NCI-H1105 (cell line): ENCODE results near the gene LANCL2.
"Not testable (repeated sequence)": the region's sequence is repeated elsewhere in the genome, so short reads cannot be mapped to it uniquely, and the experiment has no call there.

Source experiments
- DNase-seq: peaks from one replicate; lab custom pipeline; 2025; lab: John Stamatoyannopoulos, UW

The LANCL2 gene

DNA sequence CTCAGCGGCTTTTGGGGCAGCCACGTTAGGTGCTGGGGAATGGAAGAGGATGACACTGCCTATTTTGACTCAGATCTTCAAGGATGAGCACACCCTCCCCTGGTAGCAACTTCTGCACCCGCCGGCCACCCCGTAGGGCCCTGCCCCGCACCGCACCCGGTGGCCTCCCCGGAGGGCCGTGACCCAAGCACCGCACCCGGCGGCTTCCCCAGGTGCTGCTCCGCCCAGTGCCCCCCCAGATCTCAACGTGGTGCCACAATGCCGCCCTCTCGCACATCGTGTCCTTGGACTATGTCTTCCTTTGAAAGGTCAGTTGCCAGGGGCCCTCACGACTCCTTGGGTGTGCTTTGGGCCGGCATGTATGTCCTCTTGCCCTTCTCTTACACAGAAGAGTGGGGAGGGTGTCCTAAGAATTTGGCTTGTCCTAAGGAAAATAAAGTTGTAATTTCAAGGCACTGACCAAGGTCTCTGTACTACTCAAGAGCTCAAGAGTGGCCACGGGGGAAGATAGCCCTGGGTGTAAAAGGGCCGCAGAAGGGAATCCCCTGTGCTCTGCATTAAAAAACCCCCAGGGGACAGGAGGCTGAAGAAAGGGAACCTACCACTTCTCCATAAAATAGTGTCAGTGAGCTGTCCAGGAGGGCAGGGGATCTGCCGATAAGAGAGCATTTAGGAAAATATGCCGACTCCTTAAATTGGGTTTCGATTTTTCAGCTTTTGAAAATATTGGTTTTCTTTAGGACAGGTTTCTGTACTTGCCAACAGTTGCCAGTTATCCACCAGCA is 1.6 kb upstream of the LANCL2 start:
- DNase-seq = no peak

DNA sequence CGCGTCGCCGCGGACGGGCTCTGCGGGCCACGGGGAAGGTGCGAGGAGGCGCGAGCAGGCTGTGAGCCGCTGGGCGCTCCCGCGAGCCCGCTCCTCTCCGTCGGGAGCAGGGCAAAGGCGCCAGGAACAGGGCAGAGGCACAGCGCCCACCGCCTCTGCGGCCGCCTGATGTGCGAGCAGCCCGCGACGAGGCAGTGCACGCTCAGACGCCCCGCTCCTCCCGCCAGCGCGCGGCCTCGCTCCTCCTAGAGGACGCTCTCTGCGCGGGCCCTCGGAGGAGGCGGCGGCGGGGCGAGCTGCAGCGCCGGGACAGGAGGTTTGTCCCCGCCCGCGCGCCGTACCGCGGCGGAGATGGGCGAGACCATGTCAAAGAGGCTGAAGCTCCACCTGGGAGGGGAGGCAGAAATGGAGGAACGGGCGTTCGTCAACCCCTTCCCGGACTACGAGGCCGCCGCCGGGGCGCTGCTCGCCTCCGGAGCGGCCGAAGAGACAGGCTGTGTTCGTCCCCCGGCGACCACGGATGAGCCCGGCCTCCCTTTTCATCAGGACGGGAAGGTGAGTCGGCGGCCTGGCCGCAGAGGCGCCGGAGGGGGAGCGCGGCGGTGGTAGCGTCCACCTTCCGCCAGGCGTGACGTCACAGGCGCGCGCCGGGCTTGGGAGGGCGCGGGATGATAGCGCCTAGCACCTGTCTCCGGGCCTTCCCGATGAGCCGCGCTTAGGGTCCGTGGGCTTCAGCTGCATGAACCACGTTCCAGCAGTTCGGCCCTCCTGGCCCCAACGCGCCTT is 731 bp downstream of the LANCL2 start:
- DNase-seq = peak; percentile 91

DNA sequence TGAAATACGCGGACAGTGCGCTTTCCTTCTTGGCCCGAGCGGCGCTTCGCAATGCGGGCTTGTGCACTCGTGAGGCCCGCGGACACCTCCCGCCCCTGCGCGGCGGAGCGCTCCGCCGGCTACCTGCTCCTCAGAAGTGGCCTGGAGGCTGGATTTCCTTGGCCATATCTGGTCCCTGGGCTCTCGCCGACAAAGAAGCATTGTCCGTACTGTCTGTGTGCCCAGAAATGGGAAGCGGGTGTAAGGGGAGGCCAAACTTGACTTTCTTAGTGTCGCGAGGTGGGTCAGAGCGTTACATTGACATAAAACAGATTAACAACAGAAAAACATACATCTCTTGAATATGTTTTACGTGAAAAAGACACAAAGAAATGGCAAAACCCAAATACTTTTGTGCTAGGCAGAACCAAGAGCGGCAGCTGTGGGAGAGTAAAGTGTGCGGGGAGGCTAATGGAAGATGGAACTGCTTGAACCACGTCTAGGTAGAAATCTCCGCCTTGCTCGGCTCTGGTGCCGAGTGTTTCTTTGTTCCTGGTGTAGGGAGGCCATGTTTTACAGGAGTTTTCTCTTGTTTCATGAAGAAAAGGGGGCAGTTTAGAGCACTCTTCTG is 1.4 kb downstream of the LANCL2 start:
- DNase-seq = peak; percentile 3

DNA sequence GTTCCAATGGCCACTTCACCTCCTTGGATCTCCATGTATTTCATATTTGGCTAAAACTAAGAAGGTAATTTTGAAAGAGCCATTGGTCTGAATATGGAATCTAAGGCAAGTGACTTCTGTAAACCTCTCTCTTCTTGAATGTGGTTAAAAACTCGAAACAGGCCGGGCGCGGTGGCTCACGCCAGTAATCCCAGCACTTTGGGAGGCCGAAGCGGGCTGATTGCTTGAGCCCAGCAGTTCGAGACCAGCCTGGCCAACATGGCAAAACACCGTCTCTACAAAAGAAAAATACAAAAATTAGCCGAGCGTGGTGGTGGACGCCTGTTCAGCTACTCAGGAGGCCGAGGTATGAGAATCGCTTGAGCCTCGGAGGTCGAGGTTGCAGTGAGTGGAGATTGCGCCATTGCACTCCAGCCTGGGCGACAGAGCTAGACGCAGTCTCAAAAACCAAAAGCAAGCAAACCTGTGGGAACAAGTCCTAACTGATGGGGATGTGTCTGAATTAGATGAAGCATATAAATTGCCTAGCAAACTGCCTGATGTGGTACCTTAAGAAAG is 2.2 kb downstream of the LANCL2 start:
- no peak for DNase-seq

DNA sequence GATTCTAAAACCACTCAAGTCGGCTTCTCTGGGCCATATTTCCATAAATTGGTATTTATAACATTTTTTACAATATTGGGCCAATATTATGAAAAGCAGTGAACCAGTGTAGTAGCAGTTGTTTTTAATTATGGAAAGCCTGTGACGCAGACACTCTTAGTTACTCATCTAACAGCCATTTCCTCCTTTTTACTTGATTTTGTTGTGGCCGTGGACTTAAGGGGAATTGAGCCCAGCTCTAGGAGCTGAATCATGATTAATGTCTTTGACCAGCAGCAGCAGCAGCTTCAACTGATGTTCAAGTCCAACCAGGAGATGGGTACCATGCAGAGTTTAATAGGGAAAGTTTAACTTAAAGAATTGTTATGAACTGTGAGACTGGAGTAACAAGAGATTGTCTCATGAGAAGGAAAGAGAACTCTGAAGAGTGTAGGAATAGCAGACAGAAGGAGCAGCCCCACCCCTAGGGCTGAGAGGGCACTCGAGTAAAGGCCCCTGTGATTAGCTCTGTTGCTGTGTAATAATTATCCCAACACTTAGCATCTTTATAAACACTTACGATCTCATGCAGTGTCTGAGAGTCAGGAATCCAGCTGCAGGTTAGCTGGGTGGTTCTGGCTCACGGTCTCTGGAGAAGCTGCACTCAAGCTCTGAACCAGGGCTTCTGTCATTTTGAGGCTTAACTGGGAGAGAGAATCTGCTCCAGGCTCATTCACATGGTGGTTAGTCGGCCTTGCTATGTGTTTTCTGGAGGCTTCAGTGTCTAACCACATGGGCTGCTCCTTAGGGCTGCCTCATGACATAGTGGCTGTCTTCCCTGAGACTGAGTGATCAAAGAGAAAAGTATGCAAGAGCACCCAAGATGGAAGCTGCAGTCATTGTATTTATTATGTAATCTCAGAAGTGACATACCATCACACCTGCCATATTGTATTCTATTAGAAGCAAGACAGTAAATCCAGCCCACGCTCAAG is 4.6 kb downstream of the LANCL2 start:
- DNase-seq = no peak

DNA sequence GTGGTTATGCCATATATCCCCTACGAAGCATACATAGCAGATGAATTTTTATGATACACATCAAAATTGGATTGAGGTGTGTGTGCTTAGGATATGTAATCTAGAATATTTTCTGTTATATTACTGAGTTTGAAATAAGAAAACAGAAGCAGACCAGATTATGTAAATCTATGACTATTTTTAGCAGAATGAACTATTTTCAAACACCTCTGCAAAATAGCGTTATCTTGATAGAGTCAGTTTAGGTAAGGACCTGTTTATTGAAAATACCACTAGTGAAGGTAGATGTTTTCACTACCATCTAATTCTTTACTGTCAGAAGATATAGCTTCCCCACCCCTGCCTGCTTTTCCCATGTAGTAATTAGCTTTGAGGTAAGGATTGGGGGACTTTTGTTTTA is 9.1 kb downstream of the LANCL2 start:
- no peak for DNase-seq

DNA sequence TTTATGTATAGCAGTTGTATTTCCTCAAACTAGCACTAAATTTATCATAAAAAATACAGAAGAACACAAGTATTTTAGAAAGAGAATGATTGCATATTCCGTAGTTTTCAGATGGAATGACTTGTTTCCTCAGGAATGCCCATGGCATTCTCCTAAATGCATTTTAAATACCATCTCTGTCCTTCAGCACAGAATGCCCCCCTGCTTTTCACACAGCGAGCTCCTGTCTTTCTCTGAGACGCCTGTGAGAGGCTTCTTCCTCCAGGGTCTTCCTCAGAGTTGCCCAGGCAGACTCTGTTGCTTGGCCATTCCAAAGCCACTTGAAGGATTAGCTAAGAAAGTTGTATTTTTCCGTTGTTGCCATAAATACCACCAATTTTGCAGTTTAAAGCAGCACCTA is 10.1 kb downstream of the LANCL2 start:
- DNase-seq = no peak

DNA sequence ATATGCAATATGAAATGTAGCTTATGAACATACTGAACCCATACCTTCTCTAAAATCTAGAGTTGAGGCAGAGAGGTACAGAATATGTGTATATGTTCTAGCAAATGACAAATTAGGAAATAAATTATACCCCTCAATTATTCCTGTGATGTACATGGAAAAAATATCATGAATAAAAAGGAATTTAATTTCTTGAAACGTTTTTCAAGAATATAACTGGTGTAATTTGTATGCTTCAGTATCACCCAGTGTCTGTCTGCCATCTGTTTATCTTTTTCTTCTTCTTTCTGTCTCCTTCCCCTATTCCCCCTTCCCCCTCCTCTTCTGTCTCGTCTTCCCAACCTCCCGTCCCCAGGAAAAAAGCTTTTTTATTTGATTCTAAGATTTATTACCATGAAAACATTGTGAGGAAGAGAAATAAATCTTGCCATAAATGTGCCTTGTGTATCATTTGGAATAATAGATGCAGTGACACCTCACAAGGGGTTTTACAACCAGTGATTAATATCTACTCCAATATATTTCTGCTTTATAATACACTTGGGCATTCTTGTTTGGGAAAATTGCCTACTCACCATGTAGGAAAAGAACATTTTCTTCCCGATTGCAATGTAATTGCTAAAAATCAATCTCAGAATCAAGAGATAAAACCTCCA is 12.2 kb downstream of the LANCL2 start:
- DNase-seq = no peak

DNA sequence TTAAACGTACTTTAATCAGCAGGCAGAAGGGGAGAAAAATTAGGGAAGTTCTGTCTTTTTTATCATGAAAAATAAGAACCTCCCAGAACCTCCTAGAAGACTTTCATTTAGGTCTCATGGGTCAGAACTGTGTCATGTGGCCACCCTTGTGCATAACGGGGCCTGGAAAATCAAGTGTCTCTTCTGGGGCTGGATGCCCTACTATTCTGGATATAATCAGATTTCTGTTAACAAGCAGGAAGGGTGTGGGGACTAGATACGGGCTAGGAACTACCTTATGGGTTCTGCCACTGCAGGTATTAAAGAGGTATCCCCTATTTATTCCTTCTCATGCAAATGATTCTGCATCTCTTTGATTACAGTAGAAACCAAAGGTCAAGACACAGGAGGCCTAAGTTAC is 14.1 kb downstream of the LANCL2 start:
- no peak for DNase-seq

DNA sequence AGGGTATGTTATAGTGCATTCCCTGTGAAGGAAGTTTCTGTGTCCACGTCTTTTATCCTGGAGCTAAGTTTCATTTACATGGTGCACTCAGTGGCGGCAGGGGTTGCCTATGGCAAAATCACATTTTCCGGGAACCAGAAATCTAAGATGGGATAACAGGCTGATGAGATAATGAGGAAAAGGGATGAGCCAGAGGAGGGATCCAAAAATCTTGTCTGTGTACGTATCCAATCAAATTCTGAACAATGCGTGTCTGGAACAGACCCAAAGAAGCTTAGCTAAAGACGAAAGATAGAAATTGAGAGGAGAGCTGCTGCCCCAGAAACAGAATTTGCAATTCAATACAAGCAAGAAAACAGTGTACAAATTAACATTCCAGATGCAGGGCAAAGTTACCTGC is 16.1 kb downstream of the LANCL2 start:
- DNase-seq = no peak

DNA sequence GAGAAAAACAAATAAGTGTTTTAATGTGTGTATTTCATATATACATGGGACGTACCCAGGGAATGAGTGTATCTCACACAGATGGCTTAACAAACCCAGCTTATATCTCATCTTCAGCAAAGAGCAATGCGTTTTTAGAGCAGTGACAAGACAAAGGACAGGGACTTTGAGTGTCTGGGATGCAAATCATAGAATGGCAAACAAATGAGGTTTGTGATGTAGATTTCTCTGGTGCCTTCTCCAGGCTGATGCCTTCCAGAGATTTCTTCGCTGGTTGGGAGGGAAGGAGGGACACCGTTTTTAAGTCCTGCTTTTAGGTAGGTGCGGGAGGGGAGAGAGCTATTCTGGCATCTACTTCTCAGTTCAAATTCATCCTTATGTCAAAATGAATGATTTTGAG is 16.6 kb downstream of the LANCL2 start:
- no peak for DNase-seq

DNA sequence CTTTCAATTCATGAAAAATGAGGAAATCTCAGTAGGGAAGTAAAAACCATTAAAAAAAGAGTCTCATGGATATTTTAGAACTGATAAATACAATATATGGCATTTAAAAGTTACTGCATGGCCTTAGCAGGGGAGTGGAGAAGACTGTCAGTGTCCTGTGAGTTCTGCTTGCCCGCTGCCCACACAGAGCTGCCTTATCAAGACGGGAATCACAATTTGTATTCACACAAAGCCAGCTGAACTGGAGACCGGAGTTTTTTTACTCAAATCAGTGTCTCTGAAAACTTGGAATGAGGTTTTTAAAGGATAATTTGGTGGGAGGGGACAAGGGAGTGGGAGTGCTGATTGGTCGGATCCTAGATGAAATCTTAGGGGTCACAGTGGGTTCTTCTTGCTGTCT is 17.1 kb downstream of the LANCL2 start:
- no peak for DNase-seq

DNA sequence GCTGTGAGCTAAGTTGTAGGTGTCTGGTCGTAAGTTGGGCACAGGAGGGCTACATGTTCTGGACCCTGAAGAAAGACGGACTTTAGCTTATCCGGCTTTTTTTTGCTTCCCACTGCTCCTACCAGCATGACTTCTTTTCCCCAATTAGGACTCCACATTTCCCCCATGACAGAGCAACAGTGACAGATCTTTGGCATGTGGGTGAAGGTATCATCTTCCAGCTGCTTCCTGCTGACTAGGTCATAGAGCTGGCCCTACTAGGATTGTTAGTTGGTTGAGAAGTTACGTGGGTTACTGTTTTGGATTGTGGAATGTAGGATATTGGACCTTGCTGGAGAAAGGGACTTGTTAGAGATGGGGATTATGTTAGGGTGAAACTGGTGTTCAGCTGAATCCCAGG is 21.4 kb downstream of the LANCL2 start:
- no peak for DNase-seq

DNA sequence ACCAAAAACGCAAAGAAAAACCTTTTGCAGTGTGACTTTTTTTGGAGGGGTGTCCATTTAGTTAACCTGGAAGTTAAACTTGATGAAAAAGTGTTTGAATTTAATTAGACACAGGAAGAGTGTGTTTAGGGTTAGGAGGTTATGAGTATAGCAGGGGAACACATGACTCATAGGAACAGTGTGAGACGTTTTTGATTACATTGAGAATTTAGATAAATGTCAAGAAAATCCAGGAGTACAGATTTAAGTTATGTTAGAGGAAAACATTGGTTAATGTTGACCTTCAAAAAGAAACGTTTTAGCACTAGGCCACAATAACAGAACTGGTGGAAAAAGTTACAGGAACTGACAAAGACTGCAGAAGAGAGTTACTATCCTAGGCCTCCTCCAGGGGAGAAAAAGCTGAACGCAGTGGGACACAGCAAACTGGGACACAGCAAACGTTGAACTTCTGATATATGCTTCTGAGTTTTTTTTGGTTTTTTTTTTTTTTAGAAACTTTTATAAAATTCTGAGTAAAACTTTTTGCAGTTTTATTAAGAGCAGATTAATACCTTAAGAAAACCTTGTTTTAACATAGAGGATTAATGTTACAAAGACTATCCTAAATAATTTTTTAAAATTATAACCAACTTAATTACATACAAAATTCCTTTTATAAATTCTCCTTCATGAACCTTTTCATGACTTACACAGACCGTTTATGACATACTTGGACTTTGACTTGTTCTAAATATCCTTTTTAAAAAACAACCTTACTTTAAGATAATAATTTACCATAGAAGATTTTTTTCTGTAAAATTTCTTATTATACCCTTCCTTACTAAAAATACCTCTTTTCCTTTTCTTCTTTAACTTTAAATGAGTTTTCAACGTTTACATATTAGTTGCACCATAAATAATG is 22.2 kb downstream of the LANCL2 start:
- no peak for DNase-seq

DNA sequence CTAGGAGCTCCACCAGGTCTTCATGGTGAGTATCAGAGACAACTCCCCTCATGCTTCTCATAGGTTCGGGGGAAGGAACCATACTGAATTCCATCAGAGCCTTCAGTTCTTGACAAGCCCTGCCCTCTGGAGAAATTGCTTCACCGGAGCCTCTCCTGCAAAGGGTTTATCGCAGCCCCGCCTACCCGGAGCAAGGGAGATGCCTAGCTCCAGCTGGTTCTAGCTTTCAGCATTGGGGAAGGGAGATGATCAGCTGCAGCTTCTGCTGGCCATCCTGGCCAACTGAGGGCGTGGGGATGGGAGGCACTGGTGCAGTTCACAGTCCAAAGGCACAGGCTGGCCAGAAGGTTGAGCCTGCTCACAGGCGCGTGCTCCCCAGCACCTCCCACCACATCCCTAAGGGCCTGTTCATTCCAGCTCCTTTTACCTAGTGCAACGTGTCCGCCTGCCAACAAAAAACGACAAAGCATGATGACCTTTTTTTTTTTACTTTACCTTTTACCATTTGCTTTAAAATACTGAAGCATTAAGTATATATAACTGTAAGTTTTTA is 31.2 kb downstream of the LANCL2 start:
- no peak for DNase-seq

DNA sequence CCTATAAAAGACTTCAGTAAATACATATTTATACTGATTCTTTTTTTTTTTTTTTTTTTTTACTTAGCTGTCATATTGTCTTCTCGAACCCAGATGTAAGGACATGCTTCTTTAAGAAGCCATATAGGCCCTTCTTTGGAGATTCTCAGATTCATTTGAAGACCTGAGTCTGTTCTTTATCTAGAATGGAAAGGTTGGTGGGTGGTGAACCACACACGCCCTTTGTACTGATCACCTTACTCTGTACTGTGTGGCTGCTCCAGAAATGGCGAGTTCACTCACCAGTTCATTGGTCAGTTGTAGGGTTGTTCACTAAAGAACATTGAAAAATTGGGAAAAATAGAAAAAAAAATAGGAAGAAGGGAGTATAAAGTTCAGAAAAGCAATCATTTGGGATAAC is 32.5 kb downstream of the LANCL2 start:
- no peak for DNase-seq

DNA sequence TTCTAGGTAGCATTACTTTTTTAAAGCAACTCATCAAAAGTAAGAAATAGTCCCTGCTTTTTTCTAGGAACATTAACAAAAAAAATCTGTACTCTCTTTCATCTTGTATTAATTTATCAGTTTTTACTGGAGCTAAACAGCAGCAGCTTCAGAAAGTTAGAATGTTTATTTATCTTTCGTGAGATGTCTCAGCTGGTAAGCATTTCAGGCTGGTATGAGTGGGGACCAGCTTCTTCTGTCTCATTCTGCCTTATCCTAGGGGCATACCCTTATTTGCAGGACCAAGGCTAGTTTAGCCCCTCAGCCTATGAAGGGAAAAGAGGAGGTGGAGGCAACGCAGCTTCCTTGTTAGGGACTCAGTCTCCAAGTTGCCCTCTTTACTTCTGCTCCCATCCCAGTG is 35.1 kb downstream of the LANCL2 start:
- DNase-seq = no peak

DNA sequence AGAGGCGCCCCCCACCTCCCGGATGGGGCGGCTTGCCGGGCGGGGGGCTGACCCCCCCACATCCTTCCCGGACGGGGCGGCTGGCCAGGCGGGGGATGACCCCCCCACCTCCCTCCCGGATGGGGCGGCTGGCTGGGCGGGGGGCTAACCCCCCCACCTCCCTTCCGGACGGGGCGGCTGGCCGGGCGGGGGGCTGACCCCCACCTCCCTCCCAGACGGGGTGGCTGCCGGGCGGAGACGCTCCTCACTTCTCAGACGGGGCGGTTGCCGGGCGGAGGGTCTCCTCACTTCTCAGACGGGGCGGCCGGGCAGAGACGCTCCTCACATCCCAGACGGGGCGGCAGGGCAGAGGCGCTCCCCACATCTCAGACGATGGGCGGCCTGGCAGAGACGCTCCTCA is 37.4 kb downstream of the LANCL2 start:
- not testable (repeated sequence) for DNase-seq

DNA sequence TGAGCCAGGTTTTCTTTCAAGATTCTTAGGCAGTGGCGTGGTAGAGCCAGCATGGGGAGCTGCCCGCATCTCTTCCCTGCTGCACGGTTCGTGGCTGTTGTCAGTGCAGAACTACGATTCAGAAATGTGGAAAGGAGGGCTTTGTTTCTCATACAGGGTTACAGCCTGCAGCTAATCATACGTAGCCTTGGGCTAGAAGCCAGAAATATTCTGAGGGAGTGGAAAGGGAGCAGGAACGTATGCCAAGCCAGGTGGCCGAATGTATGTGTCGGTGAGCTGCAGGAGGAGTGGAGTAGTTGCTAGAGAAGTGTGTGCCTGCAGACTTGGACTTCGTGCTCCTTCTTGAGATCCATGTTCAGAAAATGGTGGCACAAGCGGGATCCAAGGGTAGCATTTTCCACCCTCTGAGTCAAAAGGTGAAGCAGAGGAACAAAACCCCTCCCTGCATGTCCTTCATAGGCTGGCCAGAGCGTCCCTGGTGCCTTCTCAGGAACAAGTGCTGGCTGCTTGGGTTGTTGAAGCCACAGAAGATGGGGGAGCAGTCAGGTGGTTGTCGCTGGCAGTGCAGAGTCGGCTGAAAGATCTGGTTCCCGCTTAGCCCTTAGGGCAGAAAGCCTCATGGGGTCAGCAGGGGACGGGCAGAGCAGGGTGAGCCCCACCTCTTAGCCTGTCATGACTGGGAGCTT is 40.9 kb downstream of the LANCL2 start:
- DNase-seq = peak; percentile 88
